Measurements from ENCODE around the gene SOCS6.
"Not testable (repeated sequence)": the region's sequence is repeated elsewhere in the genome, so short reads cannot be mapped to it uniquely, and the experiment has no call there.

Gene SOCS6

GRCh38 chr18:70324897-70325296 lies 36.1 kb downstream of the SOCS6 start:
- DNase-seq, result no peak

GRCh38 chr18:70326255-70326654 lies 37.4 kb downstream of the SOCS6 start:
- no peak for DNase-seq

- DNase-seq, result no peak
These were observed 39.3 kb downstream of the SOCS6 start for GRCh38 chr18:70328169-70328568.

- no peak for DNase-seq
These were observed 40.2 kb downstream of the SOCS6 start for GRCh38 chr18:70329071-70329470.

GRCh38 chr18:70330887-70331286 lies 42.0 kb downstream of the SOCS6 start:
- DNase-seq, result no peak

GRCh38 chr18:70331456-70332097 lies 42.7 kb downstream of the SOCS6 start:
- no peak for DNase-seq

GRCh38 chr18:70332694-70333093 lies 43.8 kb downstream of the SOCS6 start:
- no peak for DNase-seq

- no peak for DNase-seq
These were observed 44.5 kb downstream of the SOCS6 start for GRCh38 chr18:70333316-70333715.

GRCh38 chr18:70333757-70334156 lies 44.9 kb downstream of the SOCS6 start:
- DNase-seq, result no peak

- no peak for DNase-seq
These were observed 45.4 kb downstream of the SOCS6 start for GRCh38 chr18:70334264-70334663.

- DNase-seq, result no peak
These were observed 46.0 kb downstream of the SOCS6 start for GRCh38 chr18:70334728-70335329.

GRCh38 chr18:70335892-70336726 lies 47.3 kb downstream of the SOCS6 start:
- DNase-seq, result no peak

- no peak for DNase-seq
These were observed 48.5 kb downstream of the SOCS6 start for GRCh38 chr18:70337139-70337972.

- no peak for DNase-seq
These were observed 50.0 kb downstream of the SOCS6 start for GRCh38 chr18:70338890-70339289.

- DNase-seq, result no peak
These were observed 51.1 kb downstream of the SOCS6 start for GRCh38 chr18:70339915-70340314.

- DNase-seq, result not testable (repeated sequence)
These were observed 59.6 kb downstream of the SOCS6 start for GRCh38 chr18:70348481-70348880.

GRCh38 chr18:70349316-70349715 lies 60.5 kb downstream of the SOCS6 start:
- DNase-seq, result no peak

GRCh38 chr18:70354080-70354479 lies 65.2 kb downstream of the SOCS6 start:
- no peak for DNase-seq

- DNase-seq, result no peak
These were observed 65.9 kb downstream of the SOCS6 start for GRCh38 chr18:70354771-70355170.

- no peak for DNase-seq
These were observed 67.0 kb downstream of the SOCS6 start for GRCh38 chr18:70355620-70356385.

GRCh38 chr18:70358105-70358406 lies 69.2 kb downstream of the SOCS6 start:
- DNase-seq, result not testable (repeated sequence)

- no peak for DNase-seq
These were observed 70.2 kb downstream of the SOCS6 start for GRCh38 chr18:70359071-70359470.

GRCh38 chr18:70362258-70362657 lies 73.4 kb downstream of the SOCS6 start:
- DNase-seq, result no peak
